Lower lobe of right lung (tissue), 2 donors: ENCODE measurements around the gene SPATA1. TPM values are rescaled to one million over a fixed set of nuclear protein-coding genes. Genes with fewer than 3 reads are reported as not detected.
"Not testable (repeated sequence)": the region's sequence is repeated elsewhere in the genome, so short reads cannot be mapped to it uniquely, and the experiment has no call there.

ENCODE experiments used
- ATAC-seq, 2 donors: fragments of 200-7000 bp; cut with Tn5 transposase; one replicate each; pipeline ENCODE4 v1.9.1; 2020 to 2022; ENCODE audit warnings: mild to moderate bottlenecking in 2 of 2, moderate library complexity in 2 of 2
- DNase-seq: peaks from one replicate; pipeline ENCODE4 v3.0.0-alpha.2; 2020
- H3K27ac ChIP-seq: fragments of 200-600 bp; one replicate; pipeline ENCODE4 v1.8.0; 2022
- H3K27me3 ChIP-seq: fragments of 200-600 bp; one replicate; pipeline ENCODE4 v1.8.0; 2022; ENCODE audit warnings: low read depth
- H3K36me3 ChIP-seq: fragments of 200-600 bp; one replicate; pipeline ENCODE4 v1.8.0; 2022; ENCODE audit warnings: mild to moderate bottlenecking
- H3K4me1 ChIP-seq: fragments of 200-600 bp; one replicate; pipeline ENCODE4 v1.8.0; 2022
- H3K4me3 ChIP-seq: fragments of 200-600 bp; one replicate; pipeline ENCODE4 v1.8.0; 2022; ENCODE audit warnings: mild to moderate bottlenecking
- H3K9me3 ChIP-seq: fragments of 200-600 bp; one replicate; pipeline ENCODE4 v1.8.0; 2022
- intact Hi-C: fragments of 100-400 bp; cut with DNase I; formaldehyde crosslinking; loops from one replicate; pipeline ENCODE4 v1.11.0; 2022
- total RNA-seq: library from RNA; stranded (reverse); fragmentation: NEBNext Ultra II Directional; extraction: Animal tissue kit (Norgen Biotek cat#: 25700); gene quantifications from one replicate; pipeline ENCODE4 v1.2.1, GENCODE V29; 2021
- TF ChIP-seq, protein P1 (sequence below): fragments of 200-600 bp; IDR thresholded peaks from one replicate; pipeline ENCODE4 v1.8.0; 2022; ENCODE audit warnings: antibody characterized with exemption, mild to moderate bottlenecking
- donor health status: DM: no; HTN: yes; CAD: no; lungs with severe emphysema.

The SPATA1 gene
- total RNA-seq, 1 donor from 2014 or later, result 2.5 TPM

DNA sequence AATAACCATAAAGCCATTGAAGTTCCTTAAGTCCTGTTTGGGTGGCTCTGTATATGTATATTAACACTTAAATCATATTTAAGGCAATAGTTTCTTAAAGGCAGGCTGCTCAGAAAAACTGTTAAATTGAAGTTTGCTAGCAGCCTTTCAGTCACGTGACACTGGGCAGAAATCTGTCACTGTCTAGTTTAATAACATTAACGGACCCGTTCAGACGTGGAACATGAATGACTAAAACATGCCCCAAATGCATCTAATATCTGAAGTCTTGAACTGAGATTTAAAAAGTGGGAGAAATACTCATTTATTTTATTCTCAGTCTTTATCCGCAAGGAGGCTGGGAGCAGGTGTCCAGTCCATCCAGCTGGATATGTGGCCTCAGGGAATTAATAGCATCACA is 3.3 kb upstream of the SPATA1 start:
- DNase-seq, result no peak
- no peak for ATAC-seq
- intact Hi-C loops, result no loop called here
- peak overlapping the region; percentile 91 for H3K4me3 ChIP-seq
- peaks cover 32% of the 10 kb centered on the region for H3K36me3 ChIP-seq
- peak overlapping the region; percentile 98 for H3K27ac ChIP-seq
- no peaks in the 10 kb centered on the region for H3K27me3 ChIP-seq
- TF ChIP-seq, protein P1, sequence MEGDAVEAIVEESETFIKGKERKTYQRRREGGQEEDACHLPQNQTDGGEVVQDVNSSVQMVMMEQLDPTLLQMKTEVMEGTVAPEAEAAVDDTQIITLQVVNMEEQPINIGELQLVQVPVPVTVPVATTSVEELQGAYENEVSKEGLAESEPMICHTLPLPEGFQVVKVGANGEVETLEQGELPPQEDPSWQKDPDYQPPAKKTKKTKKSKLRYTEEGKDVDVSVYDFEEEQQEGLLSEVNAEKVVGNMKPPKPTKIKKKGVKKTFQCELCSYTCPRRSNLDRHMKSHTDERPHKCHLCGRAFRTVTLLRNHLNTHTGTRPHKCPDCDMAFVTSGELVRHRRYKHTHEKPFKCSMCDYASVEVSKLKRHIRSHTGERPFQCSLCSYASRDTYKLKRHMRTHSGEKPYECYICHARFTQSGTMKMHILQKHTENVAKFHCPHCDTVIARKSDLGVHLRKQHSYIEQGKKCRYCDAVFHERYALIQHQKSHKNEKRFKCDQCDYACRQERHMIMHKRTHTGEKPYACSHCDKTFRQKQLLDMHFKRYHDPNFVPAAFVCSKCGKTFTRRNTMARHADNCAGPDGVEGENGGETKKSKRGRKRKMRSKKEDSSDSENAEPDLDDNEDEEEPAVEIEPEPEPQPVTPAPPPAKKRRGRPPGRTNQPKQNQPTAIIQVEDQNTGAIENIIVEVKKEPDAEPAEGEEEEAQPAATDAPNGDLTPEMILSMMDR, result no peak
- H3K9me3 ChIP-seq, result no peaks in the 10 kb centered on the region
- peaks cover 60% of the 10 kb centered on the region for H3K4me1 ChIP-seq

DNA sequence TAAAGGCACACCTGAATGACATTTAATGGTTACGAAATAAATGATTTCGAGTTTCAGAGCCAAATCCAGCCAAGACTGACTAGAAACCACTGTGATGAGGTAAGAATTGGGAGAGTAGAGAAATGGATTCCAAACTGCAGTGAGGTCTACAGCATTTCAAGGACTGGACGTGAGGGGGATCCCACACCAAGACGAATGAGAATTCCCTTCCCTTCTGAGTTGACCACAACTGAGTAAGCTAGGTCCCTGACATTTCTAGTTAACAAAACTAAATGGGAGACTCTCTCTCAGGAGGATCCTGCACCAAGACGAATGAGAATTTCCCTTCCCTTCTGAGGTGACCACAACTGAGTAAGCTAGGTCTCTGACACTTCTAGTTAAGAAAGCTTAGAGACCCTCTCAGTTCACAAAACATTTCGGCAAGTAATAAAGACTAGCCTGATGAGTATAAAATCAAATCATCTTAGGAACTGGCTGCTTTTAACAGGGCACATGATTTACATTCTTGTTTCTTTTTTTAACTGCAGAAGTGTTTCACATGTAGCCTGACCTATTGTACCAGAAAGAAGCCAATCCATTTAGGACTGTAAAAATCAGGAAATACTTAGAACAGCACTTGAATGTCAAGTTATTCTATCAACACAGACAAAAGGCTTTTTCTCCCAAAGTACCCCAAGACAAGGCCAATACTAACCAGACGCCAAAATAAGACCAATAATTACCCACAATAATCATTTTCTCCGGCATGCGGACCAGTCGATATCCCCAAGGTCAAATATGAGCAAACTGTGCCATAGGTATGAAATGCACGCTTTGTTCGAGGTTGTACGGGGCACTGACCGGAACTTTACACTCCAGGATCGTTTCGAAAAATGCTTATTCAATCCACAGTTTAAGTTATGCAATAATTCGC is 1.4 kb upstream of the SPATA1 start:
- ATAC-seq (peak in 1 of 2 donors; percentile 6), DNase-seq (no peak)
- H3K4me3 ChIP-seq, result peak overlapping the region; percentile 91
- H3K27me3 ChIP-seq, result no peaks in the 10 kb centered on the region
- peaks cover 58% of the 10 kb centered on the region for H3K4me1 ChIP-seq
- peaks cover 8% of the 10 kb centered on the region for H3K9me3 ChIP-seq
- intact Hi-C loops, result no loop called here
- peaks cover 13% of the 10 kb centered on the region for H3K36me3 ChIP-seq
- H3K27ac ChIP-seq, result peak overlapping the region; percentile 98
- TF ChIP-seq, protein P1, result no peak

DNA sequence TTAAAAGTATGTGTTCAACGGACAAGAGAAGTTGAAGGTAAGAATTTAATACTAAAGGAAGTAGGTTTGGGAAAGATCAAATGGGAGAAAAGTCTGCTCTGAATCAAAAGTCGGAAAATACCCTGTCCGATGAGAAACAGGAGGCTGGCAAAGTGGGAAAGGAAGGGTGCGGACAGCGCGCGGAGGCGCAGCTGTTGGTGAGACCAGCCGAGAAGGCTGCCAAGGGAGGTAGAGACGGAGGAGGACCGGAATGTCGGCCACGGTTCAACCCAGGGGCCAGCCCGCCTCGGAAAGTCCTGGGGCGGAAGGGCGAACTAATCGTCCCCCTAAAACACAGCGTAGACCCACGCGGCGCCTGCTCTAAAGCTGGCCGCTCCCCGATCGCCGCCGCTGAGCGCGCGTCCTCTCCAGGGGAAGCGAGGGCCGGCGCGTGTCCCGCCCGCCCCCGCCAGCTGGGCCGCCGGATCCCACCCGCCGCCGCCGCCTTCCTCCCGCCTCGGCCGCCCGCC is 639 bp upstream of the SPATA1 start:
- peaks cover 8% of the 10 kb centered on the region for H3K9me3 ChIP-seq
- H3K4me3 ChIP-seq, result peak overlapping the region; percentile 91
- intact Hi-C loops, result no loop called here
- peak overlapping the region; percentile 98 for H3K27ac ChIP-seq
- ATAC-seq, result peak; percentile 80 to 83
- TF ChIP-seq, protein P1, result no peak
- peaks cover 51% of the 10 kb centered on the region for H3K4me1 ChIP-seq
- H3K27me3 ChIP-seq, result no peaks in the 10 kb centered on the region
- H3K36me3 ChIP-seq, result peaks cover 6% of the 10 kb centered on the region
- DNase-seq, result no peak

DNA sequence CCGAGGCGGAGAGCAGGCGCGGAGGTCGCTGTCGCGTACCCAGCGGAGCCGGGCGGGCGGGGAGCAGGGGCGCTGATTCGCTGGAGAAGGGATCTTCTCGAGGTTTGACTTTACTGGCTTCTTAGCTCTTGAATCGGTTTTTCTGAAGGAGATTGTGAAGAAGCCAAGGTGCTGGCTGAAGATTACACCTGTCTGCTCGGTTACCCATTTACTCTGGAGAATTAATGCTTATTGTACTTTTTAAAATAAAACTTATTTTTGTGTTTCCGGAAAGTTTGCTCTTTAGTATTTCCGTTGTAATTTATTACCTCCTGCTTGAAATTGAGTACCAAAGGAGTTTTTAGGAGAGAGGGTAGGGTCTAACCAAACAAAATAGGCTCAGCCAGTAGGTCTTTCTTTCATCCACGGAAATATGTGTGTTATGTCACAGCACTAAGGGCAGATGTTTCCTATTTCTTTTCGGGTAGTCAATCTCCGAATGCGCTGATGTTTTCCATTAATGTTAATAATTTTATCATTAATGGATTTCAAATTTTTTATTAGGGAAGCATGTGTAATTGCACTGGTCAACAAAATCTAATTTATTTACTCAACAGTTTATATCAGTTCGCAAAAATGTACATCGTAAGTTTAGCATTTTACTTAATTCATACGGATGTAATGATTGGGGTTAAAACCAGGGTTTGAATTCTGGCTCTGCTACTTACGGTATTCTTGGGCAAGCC is 705 bp downstream of the SPATA1 start:
- intact Hi-C loops, result no loop called here
- no peak for DNase-seq
- Histone ChIP-seq H3K4me1 (peaks cover 39% of the 10 kb centered on the region), H3K9me3 (peaks cover 8% of the 10 kb centered on the region), H3K27me3 (no peaks in the 10 kb centered on the region), H3K36me3 (no peaks in the 10 kb centered on the region), H3K4me3 (peak overlapping the region; percentile 91), H3K27ac (peak overlapping the region; percentile 98)
- TF ChIP-seq, protein P1, result no peak
- no peak for ATAC-seq

DNA sequence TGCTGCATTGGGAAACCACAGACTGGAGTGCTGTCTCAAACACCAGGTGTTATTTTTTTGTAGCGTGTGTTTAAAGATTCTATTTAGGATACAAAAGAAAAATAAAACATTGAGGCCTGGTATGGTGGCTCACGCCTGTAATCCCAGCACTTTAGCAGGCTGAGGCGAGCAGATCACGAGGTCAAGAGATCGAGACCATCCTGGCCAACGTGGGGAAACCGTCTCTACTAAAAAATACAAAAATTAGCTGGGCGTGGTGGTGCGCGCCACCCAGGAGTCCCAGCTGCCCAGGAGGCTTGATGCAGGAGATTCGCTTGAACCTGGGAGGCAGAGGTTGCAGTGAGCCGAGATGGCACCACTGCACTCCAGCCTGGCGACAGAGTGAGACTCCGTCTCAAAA is 1.7 kb downstream of the SPATA1 start:
- peaks cover 29% of the 10 kb centered on the region for H3K4me1 ChIP-seq
- ATAC-seq, H3K4me3 ChIP-seq, DNase-seq, H3K27ac ChIP-seq, H3K27me3 ChIP-seq, intact Hi-C loops, H3K36me3 ChIP-seq, H3K9me3 ChIP-seq: not testable (repeated sequence)
